HG03066 (cell line): Measurements from ENCODE around the gene DCANP1.
A peak's percentile ranks its signal among the peaks of the same experiment; 100 is the strongest.

ENCODE experiments used
- ATAC-seq: cut with Tn5 transposase; IDR thresholded peaks from one replicate; pipeline ENCODE4 v1.9.1; 2021; ENCODE audit warnings: low read depth; ENCODE audit not compliant: unreplicated experiment

The DCANP1 gene

DNA sequence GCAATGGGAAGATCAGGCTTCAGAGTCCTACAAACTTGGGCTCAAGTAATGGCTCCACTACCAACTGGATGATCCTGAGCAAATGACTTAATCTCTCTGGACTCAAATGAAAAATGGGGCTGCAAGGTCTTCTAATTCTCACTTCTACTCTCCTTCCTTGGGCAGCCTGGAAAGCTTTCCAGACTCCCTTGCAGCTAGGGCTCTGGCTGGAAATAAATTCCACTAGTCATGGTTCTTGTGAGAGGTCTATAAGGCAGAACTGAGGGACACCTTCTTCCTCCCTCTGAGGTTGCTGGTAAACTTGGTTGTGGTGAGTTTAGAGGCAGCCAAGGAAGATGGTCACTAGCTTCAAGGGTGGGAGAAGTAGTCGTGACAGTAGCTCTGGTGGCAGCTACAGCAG, 18.6 kb downstream of the DCANP1 start:
- no peak for ATAC-seq

DNA sequence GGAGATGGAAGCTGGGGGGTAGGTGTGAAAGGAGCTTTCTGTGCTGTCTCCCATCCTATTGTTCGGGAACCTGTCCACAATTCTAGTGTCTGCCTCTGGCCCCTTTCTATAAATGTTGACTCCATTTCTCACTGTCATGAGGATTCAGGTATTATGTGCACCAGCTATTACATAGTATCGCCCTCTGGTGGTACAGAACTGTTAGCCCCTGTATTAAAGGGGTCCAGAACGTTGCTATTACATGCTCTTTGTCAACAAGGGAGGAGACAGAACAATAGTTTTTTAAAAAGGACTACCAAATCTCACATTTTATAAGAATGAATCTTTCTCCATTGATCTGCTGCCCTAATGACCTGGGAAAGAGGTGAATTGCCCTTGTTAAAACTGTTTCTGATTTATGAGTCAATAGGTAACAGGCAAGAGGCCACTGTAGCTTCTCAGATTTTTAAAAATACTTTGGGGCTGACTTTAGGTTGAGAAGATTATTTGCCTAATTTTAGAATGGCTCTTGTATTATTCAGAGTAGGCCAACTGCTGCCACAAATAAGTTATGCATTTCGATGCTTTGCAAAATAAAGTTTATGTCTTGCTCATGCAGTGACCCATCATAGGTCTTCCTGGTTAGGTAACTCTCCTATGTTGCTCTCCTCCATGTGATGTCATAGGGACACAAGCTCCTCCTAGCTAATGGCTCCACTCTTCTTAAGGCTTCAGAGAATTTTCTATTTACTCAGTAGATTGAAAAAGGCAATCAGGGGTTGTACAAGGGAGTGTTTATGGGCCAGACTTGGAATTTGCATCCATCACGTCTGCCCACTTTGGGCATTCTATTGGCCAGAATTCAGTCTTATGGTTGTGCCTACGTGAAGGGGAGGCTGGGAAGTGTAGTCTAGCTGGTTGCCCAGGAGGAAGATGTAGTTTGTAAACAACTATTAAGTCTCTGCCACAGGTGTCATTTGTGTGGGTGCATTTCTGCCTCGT, 20.8 kb downstream of the DCANP1 start:
- ATAC-seq: no peak

DNA sequence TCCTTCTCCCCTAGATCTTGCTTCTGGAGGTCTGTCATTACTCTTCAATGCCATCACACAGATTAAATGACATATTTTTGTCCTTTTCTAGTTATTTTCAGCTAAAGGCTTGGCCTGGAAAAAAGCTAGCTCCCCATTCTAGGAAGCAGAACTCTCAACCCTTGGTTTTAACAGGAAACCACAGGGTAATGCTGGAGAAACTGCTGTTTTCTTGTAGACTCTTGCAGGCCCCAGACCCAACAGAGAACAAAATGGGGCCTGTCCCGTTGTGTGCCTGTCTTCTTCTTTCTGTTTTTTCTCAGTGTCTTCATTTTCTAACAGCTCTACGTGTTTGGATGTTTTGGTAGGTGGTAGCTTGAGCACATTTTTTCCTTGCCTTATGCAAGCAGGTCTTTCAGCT, 21.5 kb downstream of the DCANP1 start:
- no peak for ATAC-seq

DNA sequence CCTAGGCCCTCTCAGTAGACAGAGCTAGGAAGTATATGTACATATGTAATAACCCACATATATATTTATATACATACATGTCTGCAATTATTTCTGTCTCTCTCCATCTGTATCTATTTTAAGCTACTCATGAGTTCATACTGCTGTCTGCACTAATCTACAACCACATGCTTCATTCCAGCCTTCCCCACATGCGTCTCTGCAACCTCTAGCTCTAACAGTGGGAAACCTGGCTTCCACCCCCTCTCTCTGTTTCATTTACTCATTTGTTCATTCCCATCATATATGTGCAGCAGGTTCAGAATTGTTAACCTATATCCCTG, 23.3 kb downstream of the DCANP1 start:
- ATAC-seq: no peak

DNA sequence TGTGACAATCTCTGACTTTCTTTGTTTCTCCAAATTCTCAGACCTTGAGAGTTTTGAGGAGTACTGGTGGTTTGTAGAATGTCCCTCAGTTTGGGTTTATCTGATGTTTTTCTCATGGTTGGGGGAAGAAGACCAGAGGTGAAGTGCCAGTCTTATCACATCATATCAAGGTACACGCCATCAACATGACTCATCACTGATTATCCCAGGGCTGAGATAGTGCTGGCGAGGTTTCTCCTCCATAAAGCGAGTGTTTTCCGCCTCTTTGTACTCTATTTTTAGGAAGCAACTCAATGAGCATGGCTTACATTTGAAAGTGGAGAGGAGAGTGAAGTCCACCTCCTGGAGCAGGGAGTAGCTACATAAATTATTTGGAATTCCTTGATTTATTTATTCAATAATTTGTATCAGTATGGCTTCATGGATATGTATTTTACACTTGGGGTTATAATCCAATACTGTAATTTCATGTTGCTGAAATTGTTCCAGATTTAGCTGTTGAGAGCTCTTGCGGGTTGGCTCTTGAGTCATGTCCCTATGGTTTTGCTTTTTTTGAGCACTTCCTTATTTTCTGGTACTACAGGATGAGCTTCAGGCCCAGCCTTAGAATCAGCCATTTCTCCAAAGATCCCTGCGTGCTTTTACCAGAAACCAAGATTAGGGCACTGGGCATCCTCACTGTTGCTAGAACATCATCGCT, 23.9 kb downstream of the DCANP1 start:
- no peak for ATAC-seq

DNA sequence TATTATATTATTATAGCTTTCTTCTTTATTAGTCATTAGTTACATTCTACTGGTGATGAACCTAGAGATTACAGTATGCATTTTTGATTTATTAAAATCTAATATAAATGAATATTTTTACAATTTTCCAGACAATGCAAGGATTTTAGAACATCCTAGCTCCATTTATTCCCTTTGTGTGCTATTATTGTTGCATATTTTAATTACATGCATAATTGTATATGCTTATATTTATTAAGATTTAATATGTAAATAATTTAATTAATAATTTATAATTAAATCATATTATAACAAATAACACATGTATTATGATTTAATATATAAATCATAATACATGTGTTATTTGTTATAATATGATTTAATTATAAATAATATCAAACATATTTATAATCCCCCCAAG, 24.7 kb downstream of the DCANP1 start:
- no peak for ATAC-seq

DNA sequence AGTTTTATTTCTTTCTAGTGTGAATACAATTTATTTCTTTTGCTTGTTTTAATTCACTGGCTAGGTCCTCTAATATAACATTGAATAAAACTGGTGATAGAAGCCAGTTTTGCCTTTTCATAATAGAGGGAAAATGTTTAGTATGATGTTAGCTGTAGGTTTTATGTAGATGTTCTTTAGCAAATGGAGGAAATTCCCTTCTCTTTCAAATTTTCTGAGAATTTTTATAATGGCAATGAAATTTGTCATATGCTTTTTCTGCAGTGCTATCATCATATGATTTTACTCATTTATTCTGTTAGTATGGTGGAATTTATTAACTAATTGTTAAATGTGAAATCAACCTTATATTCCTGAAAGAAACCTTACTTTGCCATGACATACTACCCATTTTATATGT, 30.1 kb downstream of the DCANP1 start:
- no peak for ATAC-seq

DNA sequence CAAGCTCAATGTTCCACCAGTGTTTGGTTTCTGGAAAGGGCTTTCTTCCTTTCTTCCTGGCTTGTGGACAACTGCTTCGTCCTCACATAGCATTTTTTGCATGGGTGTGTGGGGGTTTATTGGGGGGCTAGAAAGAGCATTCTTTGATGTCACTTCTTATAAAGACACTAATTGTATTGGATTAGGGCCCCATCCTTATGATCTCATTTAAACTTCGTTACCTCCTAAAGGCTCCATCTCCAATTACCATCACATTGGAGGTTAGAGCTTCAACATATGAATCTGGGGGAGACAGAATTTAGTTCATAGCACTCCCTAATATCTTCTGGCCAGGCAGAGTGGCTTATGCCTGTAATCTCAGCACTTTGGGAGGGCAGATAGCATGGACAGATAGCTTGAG, 42.1 kb downstream of the DCANP1 start:
- no peak for ATAC-seq

DNA sequence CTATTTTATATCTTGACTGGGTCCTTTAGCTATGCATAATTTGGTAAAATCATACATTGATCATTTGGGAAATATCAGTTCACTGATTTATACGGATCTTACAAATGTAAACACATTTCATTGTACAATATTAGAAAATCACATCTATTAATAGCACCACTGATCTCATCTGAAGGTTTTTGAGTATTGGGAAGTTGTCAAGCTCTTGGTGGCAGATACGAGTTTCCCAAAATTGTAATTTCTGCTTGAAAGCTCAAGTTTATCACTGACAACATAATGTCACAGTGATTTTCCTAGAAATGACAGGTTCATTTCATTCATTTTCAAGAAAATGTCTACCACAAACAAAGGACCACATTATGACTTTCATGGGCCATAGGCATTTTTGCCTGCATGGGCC, 45.1 kb downstream of the DCANP1 start:
- no peak for ATAC-seq

DNA sequence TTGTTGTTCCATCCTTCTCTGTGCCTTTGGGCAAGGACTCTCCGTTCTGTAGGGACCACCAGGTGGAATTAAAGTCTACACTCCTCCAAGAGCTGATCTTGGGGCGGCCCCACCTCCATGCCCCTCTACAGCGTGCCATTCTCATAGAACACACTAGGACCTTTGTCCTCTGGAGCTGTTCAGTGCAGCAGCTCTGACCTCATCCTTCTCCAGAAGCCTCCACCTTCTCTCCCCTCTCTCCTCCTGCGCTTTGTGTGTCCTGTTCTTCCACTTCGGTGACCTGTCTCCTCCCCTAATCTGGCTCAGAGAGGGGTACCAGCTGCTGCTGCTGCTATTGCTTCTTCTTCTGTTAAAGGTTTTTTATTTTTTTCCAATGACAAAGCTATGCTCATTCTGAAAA, 46.3 kb downstream of the DCANP1 start:
- ATAC-seq: no peak

DNA sequence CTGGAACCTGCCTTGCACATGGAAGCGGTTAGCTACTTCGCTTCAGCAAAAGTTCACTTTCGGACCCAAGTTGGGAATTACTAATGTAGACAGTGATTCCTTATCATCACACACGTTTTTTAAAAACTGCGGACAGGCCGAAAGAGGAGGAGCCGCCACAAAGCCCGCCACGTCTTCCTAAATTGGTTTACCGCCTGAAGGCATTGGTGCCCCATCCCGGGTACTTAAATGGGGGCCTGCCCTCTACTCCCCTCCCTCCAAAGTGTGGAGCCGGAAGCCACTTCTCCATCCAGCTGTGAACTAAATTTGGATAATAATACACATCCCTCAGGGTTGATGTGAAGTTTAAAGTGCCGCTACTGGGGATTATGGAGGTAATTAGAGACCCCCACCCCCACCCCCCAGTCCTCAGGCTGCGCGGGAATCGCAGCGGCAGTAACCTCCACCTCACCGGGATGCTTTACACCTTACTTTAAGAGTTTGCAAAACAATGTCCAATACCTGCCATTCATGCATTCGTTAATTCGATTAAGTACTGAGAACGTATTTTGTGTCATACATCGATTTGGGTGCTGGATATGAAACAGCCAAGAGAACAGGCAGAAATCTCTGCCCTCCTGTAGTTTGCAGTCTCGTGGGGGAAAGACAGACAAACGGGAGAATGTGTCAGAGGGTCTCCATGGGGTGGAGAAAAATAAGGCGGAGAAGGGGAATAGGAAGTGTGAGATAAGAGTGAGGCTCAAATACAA, 47.2 kb downstream of the DCANP1 start:
- ATAC-seq: no peak

DNA sequence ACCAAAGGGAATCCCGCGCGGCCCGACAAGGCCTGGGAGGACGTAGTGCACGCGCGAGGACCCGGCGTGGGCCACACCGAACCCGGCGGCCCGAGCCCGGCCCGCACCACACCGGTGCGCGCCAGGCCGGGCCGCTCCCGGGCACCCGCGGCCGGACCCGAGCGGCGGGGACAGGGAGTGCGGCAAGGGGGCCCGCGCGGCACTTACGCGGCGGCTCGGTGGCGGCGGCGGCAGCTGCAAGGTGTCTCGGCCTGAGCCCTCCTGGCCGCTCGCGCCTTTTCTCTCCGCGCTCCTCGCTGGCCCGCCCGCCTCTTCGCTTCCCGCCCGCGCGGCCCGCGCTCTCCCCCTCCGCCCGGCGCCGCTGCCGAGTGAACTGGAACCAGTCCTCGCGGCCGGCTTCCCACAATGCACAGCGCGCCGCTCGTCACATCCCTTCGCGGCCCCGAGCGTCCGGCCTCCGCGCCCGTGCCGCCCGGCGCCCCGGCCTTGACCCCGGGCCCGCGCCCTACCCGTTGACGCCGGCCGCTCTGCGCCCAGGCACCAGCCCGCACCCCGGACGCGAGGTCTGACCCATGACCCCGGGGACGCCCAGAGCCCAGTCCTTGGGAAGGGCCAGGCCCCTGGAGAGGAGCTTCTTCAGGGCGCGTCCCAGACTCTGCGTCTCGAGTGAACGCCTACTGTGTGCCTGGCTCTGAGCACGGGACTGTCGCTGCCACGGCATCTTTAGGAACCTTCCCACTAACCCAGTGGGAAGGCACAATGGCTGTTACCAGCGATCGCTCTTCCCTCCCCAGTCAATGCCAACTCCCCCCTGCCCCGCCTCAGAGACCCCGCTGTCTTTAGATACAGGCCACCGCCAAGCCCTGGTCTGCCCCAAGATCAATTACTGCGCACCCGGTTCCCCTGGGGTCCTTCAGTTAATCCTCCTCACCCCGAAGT, 48.0 kb downstream of the DCANP1 start, which contains the start of gene MACROH2A1:
TSS of gene MACROH2A1 (minus strand) at position 377 of the 939 bp plus-strand sequence. CDS start 10,138 bp downstream, outside the sequence.
- ATAC-seq: peak; percentile 87

DNA sequence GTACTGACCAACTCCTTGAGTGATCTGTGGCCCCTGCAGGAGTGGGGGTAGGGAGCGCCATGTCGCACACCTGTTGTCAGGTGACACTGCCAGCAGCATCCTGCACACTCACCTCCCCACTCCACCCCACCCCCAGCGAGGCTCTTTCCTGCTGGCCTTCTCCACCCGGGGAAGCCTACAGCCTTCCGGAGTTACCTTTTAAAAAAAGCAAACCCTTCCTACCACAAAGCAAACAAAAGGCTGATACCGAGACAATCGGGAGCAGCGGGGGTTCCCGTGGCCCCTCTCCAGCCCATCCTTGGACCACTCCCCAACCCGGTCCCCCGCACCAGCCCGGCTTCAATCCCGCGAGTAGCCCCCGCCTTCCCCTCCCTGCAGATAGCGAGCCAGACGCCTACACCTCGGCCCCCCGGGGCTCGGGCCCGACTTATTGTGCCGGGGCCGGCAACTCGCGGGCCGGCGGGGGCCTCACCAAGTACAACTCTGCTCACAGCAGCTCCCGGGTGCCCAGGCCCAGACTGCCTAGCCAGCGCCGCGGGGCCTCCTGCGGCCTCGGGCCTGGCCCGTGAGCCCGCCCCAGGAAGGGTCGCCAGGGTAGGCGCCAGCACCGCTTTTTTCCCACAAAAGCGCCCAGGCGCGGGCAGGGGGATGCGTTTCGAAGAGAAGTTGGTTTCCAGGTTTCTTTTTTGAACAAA, 48.8 kb downstream of the DCANP1 start:
- ATAC-seq: peak; percentile 28

DNA sequence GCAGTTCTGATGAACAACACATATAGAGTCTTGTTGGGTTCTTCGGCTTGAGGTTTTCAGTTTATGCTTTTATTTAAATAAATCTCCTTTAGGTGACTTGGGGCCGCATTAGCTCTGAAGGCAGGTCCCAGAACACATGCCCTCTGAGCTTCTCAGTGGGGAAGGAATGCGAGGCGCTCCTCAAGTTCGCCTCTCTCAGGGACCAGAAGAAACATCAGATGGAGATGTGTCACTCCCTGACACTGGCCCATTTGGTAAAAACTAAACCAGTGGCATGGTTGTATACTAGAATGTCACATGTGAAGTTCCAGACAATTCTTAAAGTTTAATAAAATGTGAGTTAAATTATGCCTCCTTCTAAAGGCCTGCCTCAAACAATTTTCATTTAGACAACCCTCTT, 50.1 kb downstream of the DCANP1 start:
- no peak for ATAC-seq

DNA sequence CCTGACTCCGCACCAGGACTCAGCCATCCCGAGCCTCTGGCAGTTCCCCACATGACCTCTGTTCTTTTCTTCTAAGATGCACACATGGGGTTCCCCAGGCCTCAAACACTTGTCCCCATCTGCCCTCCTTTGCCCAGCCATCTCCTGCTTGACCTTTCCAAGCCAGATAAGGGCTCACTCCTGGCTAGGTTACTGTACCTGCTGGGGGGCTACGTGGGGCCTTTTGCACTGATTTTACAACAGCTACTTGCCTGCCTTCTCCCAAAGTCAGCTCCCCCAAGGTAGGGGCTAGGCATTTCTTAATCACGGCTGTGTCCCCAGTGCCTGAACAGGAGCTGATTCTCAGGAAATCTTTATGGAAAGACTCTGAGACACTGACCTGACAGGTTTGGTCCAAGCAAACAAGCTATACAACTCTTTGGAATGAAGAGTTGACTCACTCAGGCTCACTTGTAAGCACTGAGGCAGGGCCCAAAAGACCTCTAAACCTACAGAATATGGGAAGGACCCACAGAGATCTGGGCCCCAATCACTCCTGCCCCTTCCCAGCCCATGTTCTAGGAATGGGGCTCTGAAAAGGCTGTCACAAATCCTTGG, 50.6 kb downstream of the DCANP1 start:
- ATAC-seq: no peak

DNA sequence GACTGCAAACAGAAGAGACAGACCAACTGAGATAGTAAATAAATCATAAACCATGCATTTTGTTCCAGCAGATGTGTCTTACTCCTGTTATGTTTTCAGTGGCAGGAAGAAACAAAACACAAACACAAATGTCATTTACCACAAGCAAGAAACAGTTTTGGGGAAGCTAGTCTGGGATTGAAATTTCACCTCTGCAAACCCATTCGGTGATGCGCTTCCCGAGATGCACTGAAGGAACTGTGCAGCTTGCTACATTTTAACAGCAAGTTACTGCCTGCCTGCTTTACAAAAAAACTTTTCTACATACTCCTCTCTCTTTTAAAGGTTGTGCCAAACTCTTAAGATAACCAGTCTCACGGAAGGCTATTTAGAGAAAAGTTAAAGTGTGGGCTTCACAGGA, 51.3 kb downstream of the DCANP1 start:
- ATAC-seq: no peak

DNA sequence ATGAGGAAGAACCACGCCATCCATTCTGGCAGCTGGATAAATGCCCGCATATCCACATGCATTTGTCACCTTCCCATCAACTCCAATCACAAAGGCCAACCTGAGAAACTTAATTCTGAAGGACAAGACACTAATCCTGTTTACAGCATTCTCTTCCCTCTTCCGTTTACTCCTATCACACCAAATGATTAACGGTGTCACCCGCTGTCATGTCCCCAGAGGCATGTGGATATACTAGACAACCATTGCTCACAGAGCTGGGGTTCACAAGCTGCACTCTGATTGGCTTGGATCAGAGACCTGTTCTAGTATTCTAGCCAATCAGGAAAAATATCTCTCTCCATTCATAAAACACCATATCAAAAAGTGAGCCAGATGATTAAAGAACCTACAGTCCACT, 51.7 kb downstream of the DCANP1 start:
- no peak for ATAC-seq
